Neural progenitor cell (in vitro differentiated cells): ENCODE measurements around the gene STK10. TPM values are rescaled to one million over a fixed set of nuclear protein-coding genes. Genes with fewer than 3 reads are reported as not detected.

ENCODE experiments used
- DNase-seq: peaks from one replicate; pipeline ENCODE4 v3.0.0-alpha.2; 2016; ENCODE audit warnings: low spot score
- H2AFZ ChIP-seq: fragments of 200-600 bp; sonication (generic); replicated peaks from 2 replicates; pipeline ENCODE4 v1.6.1; 2016; ENCODE audit warnings: antibody characterized with exemption
- H3F3A ChIP-seq: fragments of 200-600 bp; sonication (generic); 2 replicates; pipeline ENCODE4 v1.6.1; 2016; ENCODE audit warnings: antibody characterized with exemption, low read depth
- H3K27ac ChIP-seq: fragments of 200-600 bp; sonication (generic); 2 replicates; pipeline ENCODE4 v1.5.1; 2016; ENCODE audit warnings: mild to moderate bottlenecking
- H3K27me3 ChIP-seq: fragments of 200-600 bp; sonication (generic); 2 replicates; pipeline ENCODE4 v1.6.1; 2016; ENCODE audit warnings: mild to moderate bottlenecking, moderate library complexity
- H3K36me3 ChIP-seq: fragments of 200-600 bp; sonication (generic); 2 replicates; pipeline ENCODE4 v1.5.1; 2016
- H3K4me1 ChIP-seq: fragments of 200-600 bp; sonication (generic); 2 replicates; pipeline ENCODE4 v1.6.1; 2016; ENCODE audit warnings: mixed run types
- H3K4me2 ChIP-seq: fragments of 200-600 bp; sonication (generic); 2 replicates; pipeline ENCODE4 v1.6.1; 2016
- H3K4me3 ChIP-seq: fragments of 200-600 bp; sonication (generic); 2 replicates; pipeline ENCODE4 v1.5.1; 2016
- H3K79me2 ChIP-seq: fragments of 200-600 bp; sonication (generic); 2 replicates; pipeline ENCODE4 v1.6.1; 2016; ENCODE audit warnings: low read depth
- H3K9ac ChIP-seq: fragments of 200-600 bp; sonication (generic); 2 replicates; pipeline ENCODE4 v1.6.1; 2016
- H3K9me3 ChIP-seq: fragments of 200-600 bp; sonication (generic); 2 replicates; pipeline ENCODE4 v1.5.1; 2016; ENCODE audit warnings: low read depth
- H4K20me1 ChIP-seq: fragments of 200-600 bp; sonication (generic); 2 replicates; pipeline ENCODE4 v1.6.1; 2016; ENCODE audit warnings: low read depth
- H3K27ac Mint-ChIP-seq: 3 replicates; pipeline ENCODE4 v1.8.0; 2021; ENCODE audit warnings: mixed read lengths
- H3K27me3 Mint-ChIP-seq: 2 replicates; pipeline ENCODE4 v1.8.0; 2022; ENCODE audit warnings: low read depth, mild to moderate bottlenecking, inconsistent platforms, moderate library complexity, mixed read lengths; ENCODE audit not compliant: insufficient read depth
- H3K36me3 Mint-ChIP-seq: 3 replicates; pipeline ENCODE4 v1.8.0; 2021; ENCODE audit warnings: mixed read lengths
- H3K4me1 Mint-ChIP-seq: 3 replicates; pipeline ENCODE4 v1.8.0; 2021; ENCODE audit warnings: mixed read lengths
- H3K4me3 Mint-ChIP-seq: 3 replicates; pipeline ENCODE4 v1.8.0; 2021; ENCODE audit warnings: mild to moderate bottlenecking, moderate library complexity, mixed read lengths
- H3K9me3 Mint-ChIP-seq: 3 replicates; pipeline ENCODE4 v1.8.0; 2020; ENCODE audit warnings: mixed read lengths
- CTCF ChIP-seq: fragments of 200-600 bp; sonication (generic); IDR thresholded peaks from 2 replicates; pipeline ENCODE4 v1.5.1; 2017; ENCODE audit warnings: antibody characterized with exemption, mild to moderate bottlenecking
- EZH2 ChIP-seq: fragments of 200-600 bp; sonication (generic); IDR thresholded peaks from 2 replicates; pipeline ENCODE4 v1.6.1; 2017; ENCODE audit warnings: antibody characterized with exemption, mild to moderate bottlenecking, moderate library complexity
- EZH2phosphoT487 ChIP-seq: fragments of 200-600 bp; sonication (generic); IDR thresholded peaks from 2 replicates; pipeline ENCODE4 v1.6.1; 2017; ENCODE audit warnings: antibody characterized with exemption
- total RNA-seq: library from RNA; depleted of rRNA; stranded (reverse); fragments of >200 nt; gene quantifications from 2 replicates; pipeline ENCODE4 v1.2.3, GENCODE V29; 2015; ENCODE audit warnings: low replicate concordance

Gene STK10
- total RNA-seq, 1 donor from 2014 or later: 4.4 TPM

- peaks cover 64% of the 10 kb centered on the region for H3K79me2 ChIP-seq
- H4K20me1 ChIP-seq: peaks cover 31% of the 10 kb centered on the region
- peak overlapping the region; percentile 6 for H3K4me3 ChIP-seq
- H3K27ac ChIP-seq: peak overlapping the region; percentile 86
- peaks cover 32% of the 10 kb centered on the region for H3K4me1 ChIP-seq
- TF ChIP-seq CTCF: no peak
- TF ChIP-seq EZH2: no peak
- TF ChIP-seq EZH2phosphoT487: no peak
- no peaks in the 10 kb centered on the region for H3K27me3 ChIP-seq
- no peaks in the 10 kb centered on the region for H3K9me3 ChIP-seq
- H3K4me1 Mint-ChIP-seq: no peaks in the 10 kb centered on the region
- peaks cover 14% of the 10 kb centered on the region for H3K9me3 Mint-ChIP-seq
- peaks cover 18% of the 10 kb centered on the region for H3K36me3 ChIP-seq
- no peak overlapping the region for H2AFZ ChIP-seq
- peak overlapping the region; percentile 59 for H3K27ac Mint-ChIP-seq
- peaks cover 52% of the 10 kb centered on the region for H3F3A ChIP-seq
- H3K27me3 Mint-ChIP-seq: no peaks in the 10 kb centered on the region
- DNase-seq: peak; percentile 56
- H3K4me3 Mint-ChIP-seq: no peak overlapping the region
- no peak overlapping the region for H3K9ac ChIP-seq
- peaks cover 61% of the 10 kb centered on the region for H3K36me3 Mint-ChIP-seq
- H3K4me2 ChIP-seq: peak overlapping the region; percentile 54
These were observed 36.2 kb upstream of the STK10 start for GRCh38 chr5:172223901-172224873.

DNA sequence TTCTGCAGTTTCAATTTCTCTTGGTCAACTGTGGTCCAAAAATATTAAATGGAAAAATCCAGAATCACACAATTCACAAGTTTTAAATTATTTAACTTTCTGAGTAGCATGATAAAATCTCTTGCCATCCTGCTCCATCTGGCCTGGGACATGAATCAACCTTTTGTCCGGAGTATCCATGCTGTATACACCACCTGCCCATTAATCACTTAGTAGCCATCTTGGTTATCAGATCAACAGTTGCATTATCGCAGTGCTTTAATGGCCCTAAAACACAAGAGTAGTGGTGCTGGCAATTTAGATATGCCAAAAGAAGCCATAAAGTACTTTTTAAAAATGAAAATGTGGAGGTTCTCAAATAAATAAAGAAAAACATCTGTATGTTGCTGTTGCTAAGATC, 31.3 kb upstream of the STK10 start:
- H3K4me3 ChIP-seq: no peak overlapping the region
- H3F3A ChIP-seq: peaks cover 15% of the 10 kb centered on the region
- H4K20me1 ChIP-seq: peaks cover 8% of the 10 kb centered on the region
- no peak overlapping the region for H3K27ac Mint-ChIP-seq
- no peaks in the 10 kb centered on the region for H3K4me1 Mint-ChIP-seq
- H3K27me3 Mint-ChIP-seq: no peaks in the 10 kb centered on the region
- H3K4me1 ChIP-seq: peaks cover 6% of the 10 kb centered on the region
- TF ChIP-seq CTCF: no peak
- TF ChIP-seq EZH2phosphoT487: no peak
- no peak for TF ChIP-seq EZH2
- H3K9me3 Mint-ChIP-seq: peaks cover 21% of the 10 kb centered on the region
- H3K9me3 ChIP-seq: peaks cover 4% of the 10 kb centered on the region
- peaks cover 99% of the 10 kb centered on the region for H3K79me2 ChIP-seq
- no peak overlapping the region for H2AFZ ChIP-seq
- no peak overlapping the region for H3K4me3 Mint-ChIP-seq
- H3K27me3 ChIP-seq: no peaks in the 10 kb centered on the region
- no peak overlapping the region for H3K4me2 ChIP-seq
- peaks cover 23% of the 10 kb centered on the region for H3K36me3 ChIP-seq
- no peak overlapping the region for H3K9ac ChIP-seq
- H3K36me3 Mint-ChIP-seq: peaks cover 68% of the 10 kb centered on the region
- DNase-seq: no peak
- H3K27ac ChIP-seq: no peak overlapping the region

DNA sequence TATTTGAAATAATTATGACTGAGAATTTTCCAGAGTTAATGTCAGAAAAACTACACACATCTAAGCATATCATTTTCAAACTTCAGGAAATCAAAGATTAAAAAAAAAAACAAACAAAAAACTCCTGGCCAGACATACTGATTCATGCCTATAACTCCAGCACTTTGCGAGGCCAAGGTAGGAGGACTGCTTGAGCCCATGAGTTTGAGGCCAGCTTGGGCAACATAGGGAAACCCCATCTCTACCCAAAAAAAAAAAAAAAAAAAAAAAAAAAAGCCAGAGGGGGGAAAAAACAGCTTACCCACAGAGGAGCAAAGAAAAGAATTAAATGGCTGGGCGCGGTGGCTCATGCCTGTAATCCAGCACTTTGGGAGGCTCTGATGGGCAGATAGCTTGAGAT, 28.3 kb upstream of the STK10 start:
- Histone ChIP-seq H3F3A (peaks cover 14% of the 10 kb centered on the region), H4K20me1 (peaks cover 7% of the 10 kb centered on the region), H3K9ac (no peak overlapping the region), H3K79me2 (peaks cover 89% of the 10 kb centered on the region), H3K27ac (no peak overlapping the region), H3K4me3 (no peak overlapping the region), H3K36me3 (peaks cover 16% of the 10 kb centered on the region), H3K4me2 (no peak overlapping the region), H3K9me3 (peaks cover 4% of the 10 kb centered on the region), H3K4me1 (no peaks in the 10 kb centered on the region), H2AFZ (no peak overlapping the region), H3K27me3 (no peaks in the 10 kb centered on the region)
- peaks cover 21% of the 10 kb centered on the region for H3K9me3 Mint-ChIP-seq
- no peak for DNase-seq
- TF ChIP-seq EZH2phosphoT487: no peak
- TF ChIP-seq EZH2: no peak
- TF ChIP-seq CTCF: no peak
- no peak overlapping the region for H3K27ac Mint-ChIP-seq
- H3K36me3 Mint-ChIP-seq: peaks cover 59% of the 10 kb centered on the region
- H3K4me3 Mint-ChIP-seq: no peak overlapping the region
- no peaks in the 10 kb centered on the region for H3K4me1 Mint-ChIP-seq
- H3K27me3 Mint-ChIP-seq: no peaks in the 10 kb centered on the region
